Fibroblast of the aortic adventitia (primary cell): ENCODE results near the gene TBCC. TPM values are rescaled to one million over a fixed set of nuclear protein-coding genes. Genes with fewer than 3 reads are reported as not detected.

Experiments used
- DNase-seq: peaks from one replicate; pipeline ENCODE4 v3.0.0-alpha.2; 2010; ENCODE audit warnings: low read depth
- H3K4me3 ChIP-seq: 2 replicates; pipeline ENCODE4 v1.5.1; 2011; ENCODE audit warnings: low read depth, mild to moderate bottlenecking, control low read depth, low read length, moderate library complexity
- CTCF ChIP-seq: IDR thresholded peaks from 2 replicates; pipeline ENCODE4 v1.5.1; 2011; ENCODE audit warnings: mild to moderate bottlenecking, low read length, control low read depth, inconsistent platforms; ENCODE audit not compliant: insufficient read depth
- total RNA-seq: library from RNA; depleted of rRNA; stranded (reverse); fragments of >200 nt; gene quantifications from 2 replicates; pipeline ENCODE4 v1.2.3, GENCODE V29; 2012; ENCODE audit warnings: low replicate concordance

Gene TBCC
- total RNA-seq, 1 donor = 31.1 TPM

DNA sequence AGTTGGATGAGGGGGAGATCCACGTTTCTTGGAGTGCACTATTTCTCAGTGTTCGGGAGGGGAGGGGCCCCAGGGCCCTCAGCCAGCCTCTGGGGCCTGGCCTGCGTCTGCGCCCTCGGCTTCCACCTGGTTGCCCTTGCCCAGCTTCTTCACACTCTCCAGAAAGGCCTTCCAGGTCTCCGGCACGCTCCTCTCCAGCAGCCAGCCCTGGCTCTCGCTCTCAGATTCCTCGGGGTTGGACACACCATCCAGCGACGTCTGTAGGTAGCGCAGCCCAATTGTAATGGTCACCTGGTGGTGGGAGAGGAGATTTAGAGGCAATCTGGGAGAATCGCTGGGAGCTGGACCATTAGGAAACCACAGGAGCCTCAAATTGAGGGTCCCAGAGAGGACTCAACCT, 47.7 kb downstream of the TBCC start:
- H3K4me3 ChIP-seq = no peak overlapping the region
- no peak for TF ChIP-seq CTCF
- DNase-seq = no peak

DNA sequence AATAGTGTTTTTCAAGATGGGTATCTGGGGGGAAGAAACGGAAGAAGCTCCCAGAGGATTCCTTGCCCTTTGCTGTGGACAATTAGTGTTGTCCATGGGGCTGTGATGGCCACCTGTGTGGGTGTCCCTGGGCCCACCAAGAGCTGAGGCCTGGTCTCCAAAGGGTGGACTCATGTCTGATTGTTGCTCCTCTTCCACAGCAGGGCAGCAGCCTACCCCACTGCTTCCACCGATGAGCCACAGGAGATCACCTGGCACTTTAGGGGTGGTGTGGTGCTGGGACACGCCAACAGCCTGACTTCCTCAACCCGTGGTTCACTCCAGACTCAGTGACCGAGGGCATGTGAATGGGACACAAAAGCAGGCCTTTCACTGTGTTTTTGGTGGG, 48.6 kb downstream of the TBCC start:
- H3K4me3 ChIP-seq = no peak overlapping the region
- no peak for TF ChIP-seq CTCF
- no peak for DNase-seq

DNA sequence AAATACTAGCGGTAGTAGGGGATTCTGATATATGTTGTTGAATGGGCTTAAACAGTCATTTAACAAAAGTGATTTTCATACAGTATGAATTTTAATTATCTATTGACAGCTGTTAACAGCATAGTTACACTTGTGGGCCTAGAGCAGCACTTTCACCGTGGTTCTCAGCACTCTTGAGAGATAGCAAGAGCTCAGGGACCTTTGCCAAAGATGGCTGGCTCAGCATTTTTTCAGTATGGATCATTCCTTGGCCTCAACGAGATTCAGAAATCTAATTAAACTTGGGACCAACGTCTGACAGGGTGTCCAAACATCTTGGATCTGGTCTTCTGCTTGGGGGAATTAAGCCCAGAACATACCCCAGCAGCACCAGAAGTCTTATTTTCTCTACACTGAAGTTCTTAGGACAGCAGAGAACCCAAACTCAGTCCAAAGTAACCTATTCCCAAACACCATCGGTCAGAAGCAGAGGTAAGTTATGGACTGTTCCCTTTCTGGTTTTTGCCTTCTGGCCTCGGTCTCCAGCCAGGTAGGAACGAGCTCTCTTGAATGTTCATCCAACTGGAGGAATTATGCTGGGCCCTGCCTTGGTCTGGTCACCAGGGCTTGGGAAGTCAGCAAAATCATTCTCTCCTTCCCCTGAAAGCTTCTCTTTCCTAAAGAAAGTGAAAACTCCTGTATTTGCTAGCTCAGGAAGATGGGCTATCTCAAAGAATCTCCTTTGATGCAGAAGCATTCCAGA, 49.2 kb downstream of the TBCC start:
- peak; percentile 90 for DNase-seq
- no peak overlapping the region for H3K4me3 ChIP-seq
- no peak for TF ChIP-seq CTCF

- no peak for TF ChIP-seq CTCF
- H3K4me3 ChIP-seq = no peak overlapping the region
- DNase-seq = peak; percentile 92
Observed at GRCh38 chr6:42694586-42694985, 51.3 kb downstream of the TBCC start.

Other genes starting within 250 kb of the TBCC start
- gene UBR2, start 182.1 kb downstream of the TBCC start, total RNA-seq = 28.9 and 35.9 TPM in 2 replicates
- 0.72 and 1.3 TPM in 2 replicates for gene PRPH2, start 23.5 kb downstream of the TBCC start, total RNA-seq
- 7.7 and 15.8 TPM in 2 replicates for gene BICRAL, start 35.9 kb upstream of the TBCC start, total RNA-seq
- gene RPL7L1, start 133.5 kb upstream of the TBCC start, total RNA-seq = 74.7 and 102 TPM in 2 replicates
- gene PTCRA, start 169.9 kb upstream of the TBCC start, total RNA-seq = not detected in 2 replicates
- gene CNPY3, start 183.4 kb upstream of the TBCC start, total RNA-seq = 23.2 and 45.6 TPM in 2 replicates
- 0.25 and 0.36 TPM in 2 replicates for gene GNMT, start 214.7 kb upstream of the TBCC start, total RNA-seq
- gene PEX6, start 233.1 kb upstream of the TBCC start, total RNA-seq = 19.3 and 39.4 TPM in 2 replicates
- gene PPP2R5D, start 238.5 kb upstream of the TBCC start, total RNA-seq = 46.9 and 60.9 TPM in 2 replicates